HEK293T (cell line): Measurements from ENCODE around the gene WDR18.
A peak's percentile ranks its signal among the peaks of the same experiment; 100 is the strongest.

ENCODE experiments used
- CTCF ChIA-PET: fragments of 350-600 bp; formaldehyde crosslinking; extraction: SDS; loops from one replicate; lab custom pipeline; 2021; ENCODE audit warnings: antibody characterized with exemption, inconsistent platforms; lab: Yijun Ruan, JAX
- POLR2A ChIA-PET: fragments of 350-600 bp; formaldehyde crosslinking; extraction: SDS; loops from one replicate; lab custom pipeline; 2020; ENCODE audit warnings: antibody characterized with exemption, inconsistent platforms; lab: Yijun Ruan, JAX
- DNase-seq: peaks from one replicate; pipeline ENCODE4 v3.0.0; 2012; ENCODE audit warnings: mixed read lengths; ENCODE audit errors: extremely low spot score
- ARNT ChIP-seq: fragments of 450-650 bp; IDR thresholded peaks from 2 replicates; pipeline ENCODE4 v1.6.1; 2017; ENCODE audit warnings: mild to moderate bottlenecking
- CTBP1 ChIP-seq: fragments of 450-650 bp; IDR thresholded peaks from 2 replicates; pipeline ENCODE4 v1.6.1; 2016; ENCODE audit warnings: borderline replicate concordance
- ELF4 ChIP-seq: fragments of 450-650 bp; IDR thresholded peaks from 2 replicates; pipeline ENCODE4 v1.6.1; 2017; ENCODE audit warnings: antibody characterized with exemption
- FOXA1 ChIP-seq: fragments of 450-650 bp; IDR thresholded peaks from 2 replicates; pipeline ENCODE4 v1.6.1; 2016; ENCODE audit warnings: mild to moderate bottlenecking
- FOXK2 ChIP-seq: fragments of 450-650 bp; IDR thresholded peaks from 2 replicates; pipeline ENCODE4 v1.6.1; 2016; ENCODE audit warnings: mild to moderate bottlenecking
- FOXM1 ChIP-seq: fragments of 450-650 bp; IDR thresholded peaks from 2 replicates; pipeline ENCODE4 v1.6.1; 2017; ENCODE audit warnings: mild to moderate bottlenecking, borderline replicate concordance
- HDGF ChIP-seq: fragments of 450-650 bp; IDR thresholded peaks from 2 replicates; pipeline ENCODE4 v1.6.1; 2017; ENCODE audit warnings: antibody characterized with exemption, borderline replicate concordance
- L3MBTL2 ChIP-seq: fragments of 450-650 bp; conservative IDR thresholded peaks from 2 replicates; pipeline ENCODE4 v1.6.1; 2016; ENCODE audit warnings: mild to moderate bottlenecking
- LEF1 ChIP-seq: fragments of 450-650 bp; IDR thresholded peaks from 2 replicates; pipeline ENCODE4 v1.6.1; 2017; ENCODE audit warnings: mild to moderate bottlenecking, borderline replicate concordance
- NFRKB ChIP-seq: fragments of 450-650 bp; IDR thresholded peaks from 2 replicates; pipeline ENCODE4 v1.6.1; 2016; ENCODE audit warnings: mild to moderate bottlenecking, moderate library complexity
- SP1 ChIP-seq: fragments of 450-650 bp; IDR thresholded peaks from 2 replicates; pipeline ENCODE4 v1.6.1; 2017
- SUZ12 ChIP-seq: fragments of 450-650 bp; IDR thresholded peaks from 2 replicates; pipeline ENCODE4 v1.6.1; 2016; ENCODE audit warnings: mild to moderate bottlenecking
- TARDBP ChIP-seq: fragments of 450-650 bp; IDR thresholded peaks from 2 replicates; pipeline ENCODE4 v1.6.1; 2016
- ZNF384 ChIP-seq: fragments of 450-650 bp; IDR thresholded peaks from 2 replicates; pipeline ENCODE4 v1.6.1; 2016
- TF ChIP-seq, protein P1 (sequence below): fragments of 450-650 bp; IDR thresholded peaks from 2 replicates; pipeline ENCODE4 v1.6.1; 2016

The WDR18 gene

DNA sequence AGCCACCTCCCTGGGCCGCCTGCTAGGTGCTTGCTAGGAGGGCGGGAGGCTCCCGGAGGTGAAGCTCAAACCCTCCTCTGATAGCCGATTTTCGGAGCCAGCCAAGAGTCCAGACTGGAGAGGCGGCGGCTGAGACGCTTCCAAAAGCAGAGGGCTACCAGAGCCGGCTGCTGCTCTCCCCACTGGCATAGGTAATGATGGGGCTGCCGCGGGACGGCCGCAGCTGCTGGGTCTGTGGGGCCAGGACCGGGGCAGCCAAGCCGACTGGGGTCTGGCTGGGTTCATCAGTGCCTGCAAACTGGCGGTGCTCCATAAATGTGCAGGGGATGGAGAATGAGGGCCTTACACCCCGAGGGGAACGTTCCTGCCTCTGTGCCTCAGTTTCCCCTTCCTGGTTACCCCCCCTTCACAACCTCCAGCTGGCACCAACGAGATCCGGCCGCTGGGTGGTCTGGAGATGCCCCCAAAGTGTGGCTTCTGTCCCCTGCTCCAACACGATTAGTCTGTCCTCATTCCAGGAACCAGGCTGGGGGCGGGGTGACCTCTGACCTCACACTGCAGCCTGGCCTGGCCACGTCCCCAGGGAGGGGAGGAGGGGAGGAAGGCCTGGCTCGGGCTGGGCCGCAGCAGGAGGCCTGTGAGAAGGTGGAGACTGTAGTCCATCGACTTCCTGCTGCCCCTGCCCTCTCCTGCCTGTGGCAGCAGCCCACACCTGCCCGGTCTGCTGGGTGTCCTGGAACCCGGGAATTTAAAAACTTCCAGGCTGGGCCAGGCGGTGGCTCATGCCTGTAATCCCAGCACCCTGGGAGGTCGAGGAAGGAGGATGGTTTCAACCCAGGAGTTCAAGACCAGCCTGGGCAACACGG, 3.8 kb upstream of the WDR18 start:
- CTCF ChIA-PET, result interaction anchor here (1.2 kb wide), 1 partner anchor 9 kb away, joined by 4 read pairs; no protein-coding TSS in a partner anchor
- POLR2A ChIA-PET, result no interaction called here
- DNase-seq, result no peak
- no peak for TF ChIP-seq SUZ12
- TF ChIP-seq, protein P1, sequence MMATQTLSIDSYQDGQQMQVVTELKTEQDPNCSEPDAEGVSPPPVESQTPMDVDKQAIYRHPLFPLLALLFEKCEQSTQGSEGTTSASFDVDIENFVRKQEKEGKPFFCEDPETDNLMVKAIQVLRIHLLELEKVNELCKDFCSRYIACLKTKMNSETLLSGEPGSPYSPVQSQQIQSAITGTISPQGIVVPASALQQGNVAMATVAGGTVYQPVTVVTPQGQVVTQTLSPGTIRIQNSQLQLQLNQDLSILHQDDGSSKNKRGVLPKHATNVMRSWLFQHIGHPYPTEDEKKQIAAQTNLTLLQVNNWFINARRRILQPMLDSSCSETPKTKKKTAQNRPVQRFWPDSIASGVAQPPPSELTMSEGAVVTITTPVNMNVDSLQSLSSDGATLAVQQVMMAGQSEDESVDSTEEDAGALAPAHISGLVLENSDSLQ, result no peak
- no peak for TF ChIP-seq TARDBP
- TF ChIP-seq HDGF, result no peak
- no peak for TF ChIP-seq ELF4
- TF ChIP-seq ZNF384, result no peak
- no peak for TF ChIP-seq LEF1
- no peak for TF ChIP-seq FOXM1
- TF ChIP-seq ARNT, result no peak
- no peak for TF ChIP-seq L3MBTL2
- no peak for TF ChIP-seq SP1
- TF ChIP-seq CTBP1, result no peak

DNA sequence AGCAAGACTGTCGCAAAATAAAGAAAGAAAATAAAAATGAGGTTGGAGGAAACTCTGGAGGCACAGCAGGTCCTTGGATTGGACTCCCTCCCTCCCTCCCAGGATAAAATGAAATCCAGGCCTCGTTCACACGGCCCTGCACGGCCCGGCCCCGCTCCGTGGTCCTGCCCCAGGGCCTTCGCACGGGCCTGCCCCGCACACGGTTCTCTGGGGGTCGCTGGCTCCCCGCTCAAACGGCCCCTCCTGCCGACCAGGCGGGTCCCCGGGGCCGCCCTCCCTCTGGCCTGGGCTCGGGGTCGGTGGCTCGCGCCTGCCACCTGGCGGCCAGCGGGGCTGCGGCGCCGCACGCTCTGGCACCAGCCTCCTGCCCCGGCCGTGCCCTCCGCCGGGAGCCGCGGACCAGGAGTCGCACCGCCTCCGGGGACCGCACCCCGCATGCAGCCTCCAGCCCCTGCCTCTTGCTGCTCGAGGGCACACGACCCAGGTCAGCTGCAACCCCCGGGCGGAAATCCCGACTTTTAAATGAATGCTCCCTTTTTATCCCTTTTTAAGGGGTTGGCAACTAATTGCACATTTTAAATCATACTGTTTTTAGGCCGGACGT, 1.5 kb upstream of the WDR18 start:
- TF ChIP-seq ARNT, result peak; percentile 68; the same call in 1 of the 2 replicates
- TF ChIP-seq FOXM1, result peak; percentile 22; the same call in 1 of the 2 replicates
- TF ChIP-seq LEF1, result peak; percentile 82; the same call in 1 of the 2 replicates
- no peak for TF ChIP-seq SUZ12
- CTCF ChIA-PET, result interaction anchor here (1.5 kb wide), 1 partner anchor 60 kb away, joined by 4 read pairs; no protein-coding TSS in a partner anchor
- DNase-seq, result peak; percentile 92
- POLR2A ChIA-PET, result no interaction called here

DNA sequence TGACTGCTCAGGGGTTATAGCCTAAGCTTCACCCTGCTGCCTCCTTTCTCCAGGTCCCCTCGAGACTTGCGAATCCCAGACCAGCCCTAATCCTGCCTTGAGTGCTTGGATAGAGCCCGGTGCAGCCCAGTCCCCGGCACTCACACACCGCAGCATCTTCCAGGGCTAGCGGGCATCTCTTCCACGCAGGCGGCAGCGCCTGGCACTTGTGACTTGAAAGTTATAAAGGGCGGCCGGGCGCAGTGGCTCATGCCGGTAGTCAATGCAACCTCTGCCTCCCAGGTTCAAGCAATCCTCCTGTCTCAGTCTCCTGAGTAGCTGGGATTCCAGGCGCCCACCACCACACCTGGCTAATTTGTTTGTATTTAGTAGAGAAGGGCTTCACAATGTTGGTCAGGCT, 1.9 kb downstream of the WDR18 start:
- no peak for TF ChIP-seq NFRKB
- no peak for TF ChIP-seq HDGF
- TF ChIP-seq TARDBP, result no peak
- TF ChIP-seq LEF1, result no peak
- TF ChIP-seq ARNT, result no peak
- no peak for TF ChIP-seq ELF4
- no peak for TF ChIP-seq FOXK2
- no peak for TF ChIP-seq ZNF384
- TF ChIP-seq SUZ12, result no peak
- TF ChIP-seq FOXA1, result no peak
- no peak for TF ChIP-seq SP1
- no peak for TF ChIP-seq L3MBTL2
- TF ChIP-seq FOXM1, result no peak
- TF ChIP-seq CTBP1, result no peak
- CTCF ChIA-PET, result no interaction called here
- POLR2A ChIA-PET, result no interaction called here
- no peak for DNase-seq

DNA sequence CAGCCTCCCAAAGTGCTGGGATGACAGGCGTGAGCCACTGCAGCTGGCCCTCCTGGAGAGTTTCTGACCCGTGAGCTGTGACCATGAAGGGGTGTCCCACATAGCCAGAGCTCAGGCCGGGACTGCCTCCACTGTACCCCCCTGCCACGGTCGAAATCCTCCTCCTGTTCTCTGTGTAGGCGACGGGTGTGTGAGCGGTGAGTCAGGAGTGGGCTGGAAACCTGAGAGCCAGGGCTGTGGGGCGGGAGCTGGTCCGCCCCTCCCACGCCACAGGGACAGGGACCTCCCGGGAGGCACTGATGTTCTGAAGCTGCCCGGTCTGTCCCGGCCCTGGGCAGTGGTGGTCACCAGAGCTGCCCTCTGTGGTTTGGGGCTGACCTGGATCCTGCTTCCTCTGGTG, 3.9 kb downstream of the WDR18 start:
- TF ChIP-seq, protein P1, result no peak
- TF ChIP-seq ELF4 (no peak), HDGF (no peak), NFRKB (no peak), CTBP1 (no peak), SP1 (no peak), FOXA1 (no peak), ARNT (no peak)
- CTCF ChIA-PET, result interaction anchor here (1.6 kb wide), 1 partner anchor 65 kb away, joined by 5 read pairs; no protein-coding TSS in a partner anchor
- POLR2A ChIA-PET, result interaction anchor here (1.2 kb wide), 1 partner anchor 13 kb away, joined by 3 read pairs; no protein-coding TSS in a partner anchor
- DNase-seq, result no peak

DNA sequence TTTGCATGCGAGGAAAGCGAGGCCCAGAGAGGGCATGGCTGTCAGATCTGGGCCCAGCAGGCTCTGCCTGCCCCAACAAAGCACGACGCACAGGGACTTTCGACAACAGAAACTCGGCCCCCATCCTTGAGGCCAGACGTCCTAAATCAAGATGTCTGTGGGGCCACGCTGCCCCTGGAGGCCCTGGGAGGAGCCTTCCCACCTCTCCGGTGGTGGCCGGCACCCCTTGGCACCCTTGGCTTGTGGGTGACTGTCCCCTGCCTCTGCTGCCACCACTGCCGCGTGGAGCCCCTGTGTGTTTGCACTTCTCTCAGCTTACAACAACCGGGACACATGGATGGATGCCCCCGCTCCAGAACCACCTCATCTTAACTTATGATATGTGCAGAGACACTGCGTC, 4.4 kb downstream of the WDR18 start:
- DNase-seq, result no peak
- CTCF ChIA-PET, result interaction anchor here (1.6 kb wide), 1 partner anchor 65 kb away, joined by 5 read pairs; no protein-coding TSS in a partner anchor
- no peak for TF ChIP-seq ARNT
- TF ChIP-seq FOXM1, result no peak
- no peak for TF ChIP-seq L3MBTL2
- TF ChIP-seq ZNF384, result no peak
- TF ChIP-seq FOXA1, result no peak
- TF ChIP-seq LEF1, result no peak
- TF ChIP-seq HDGF, result no peak
- TF ChIP-seq SP1, result no peak
- TF ChIP-seq ELF4, result no peak
- no peak for TF ChIP-seq CTBP1
- no peak for TF ChIP-seq SUZ12
- TF ChIP-seq NFRKB, result no peak
- TF ChIP-seq, protein P1, result no peak
- POLR2A ChIA-PET, result no interaction called here
